Panc1 (cell line): ENCODE data around the gene GFOD2. TPM values are rescaled to one million over a fixed set of nuclear protein-coding genes. Genes with fewer than 3 reads are reported as not detected.
A peak's percentile ranks its signal among the peaks of the same experiment; 100 is the strongest.

Source experiments
- ATAC-seq: fragments of 200-7000 bp; cut with Tn5 transposase; 2 replicates; pipeline ENCODE4 v1.9.1; 2020; ENCODE audit warnings: mild to moderate bottlenecking, moderate library complexity
- BruUV-seq: library from RNA; stranded (reverse); fragments of 400-500 nt; replicated peaks from 2 replicates; lab custom pipeline; 2021; lab: Mats Ljungman, UMichigan
- CTCF ChIA-PET: fragments of 300-600 bp; sonication (Branson Sonifier 250); formaldehyde crosslinking; loops from one replicate; lab custom pipeline; 2022; ENCODE audit warnings: antibody characterized with exemption; lab: Charles Lee
- POLR2A ChIA-PET: fragments of 300-600 bp; sonication (Branson Sonifier 250); formaldehyde crosslinking; loops from one replicate; lab custom pipeline; 2022; ENCODE audit warnings: antibody characterized with exemption; lab: Charles Lee
- DNase-seq: peaks from one replicate; pipeline ENCODE4 v3.0.0-alpha.2; 2010; ENCODE audit warnings: low read depth, low spot score
- H3K27ac ChIP-seq: 2 replicates; pipeline ENCODE4 v1.5.1; 2011; ENCODE audit warnings: mild to moderate bottlenecking, low read length, inconsistent platforms
- H3K27me3 ChIP-seq: fragments of 200-500 bp; sonication (Bioruptor generic); 2 replicates; pipeline ENCODE4 v1.6.0; 2014; ENCODE audit warnings: low read length, inconsistent platforms; ENCODE audit not compliant: control insufficient read depth, insufficient read depth
- H3K36me3 ChIP-seq: fragments of 200-500 bp; sonication (Bioruptor generic); 2 replicates; pipeline ENCODE4 v1.5.1; 2014; ENCODE audit warnings: inconsistent platforms, mild to moderate bottlenecking, low read length, moderate library complexity; ENCODE audit not compliant: control insufficient read depth, insufficient read depth
- H3K4me1 ChIP-seq: 2 replicates; pipeline ENCODE4 v1.5.1; 2011; ENCODE audit warnings: inconsistent platforms, mild to moderate bottlenecking, low read length, moderate library complexity; ENCODE audit not compliant: control insufficient read depth, insufficient read depth
- H3K4me3 ChIP-seq, 2 experiments: 2 replicates each; pipeline ENCODE4 v1.5.1; 2011 to 2012; ENCODE audit warnings: low read depth in 2 of 2, low read length in 2 of 2, mild to moderate bottlenecking in 2 of 2, inconsistent platforms in 1 of 2, moderate library complexity in 1 of 2
- H3K9me3 ChIP-seq: fragments of 200-500 bp; sonication (Bioruptor generic); 2 replicates; pipeline ENCODE4 v1.5.1; 2014; ENCODE audit warnings: low read depth, mild to moderate bottlenecking, inconsistent platforms, low read length, moderate library complexity; ENCODE audit not compliant: control insufficient read depth, insufficient read depth
- CTCF ChIP-seq: fragments of 450-650 bp; IDR thresholded peaks from 2 replicates; pipeline ENCODE4 v1.5.1; 2017; ENCODE audit warnings: mild to moderate bottlenecking
- POLR2AphosphoS5 ChIP-seq: IDR thresholded peaks from 2 replicates; pipeline ENCODE4 v1.6.1; 2012; ENCODE audit warnings: mild to moderate bottlenecking, low read depth, low read length, moderate library complexity
- SIN3A ChIP-seq: IDR thresholded peaks from 2 replicates; pipeline ENCODE4 v1.6.1; 2012; ENCODE audit warnings: low read depth, mild to moderate bottlenecking, low read length, moderate library complexity, borderline replicate concordance; ENCODE audit not compliant: insufficient read depth
- TCF7L2 ChIP-seq: IDR thresholded peaks from 2 replicates; pipeline ENCODE4 v1.6.1; 2011; ENCODE audit warnings: mild to moderate bottlenecking, low read depth, low read length, inconsistent platforms
- in situ Hi-C: cut with HindIII; loops from 2 replicates; pipeline ENCODE4 v1.10.0; 2016; ENCODE audit warnings: low sequenced_read_pairs, low pct_unique_long_range_greater_than_20kb
- intact Hi-C: fragments of 100-400 bp; cut with micrococcal nuclease; formaldehyde crosslinking; loops from one replicate; pipeline ENCODE4 v1.10.0; 2022; ENCODE audit not compliant: unreplicated experiment
- total RNA-seq: library from RNA; stranded (reverse); gene quantifications from one replicate; pipeline ENCODE4 v1.2.1, GENCODE V29; 2021; ENCODE audit not compliant: unreplicated experiment
- TF ChIP-seq, protein P1 (sequence below), 2 experiments: IDR thresholded peaks; 2 replicates each; pipeline ENCODE4 v1.6.1; 2011 to 2012; ENCODE audit warnings: low read depth in 2 of 2, control low read depth in 1 of 2, low read length in 1 of 2, mild to moderate bottlenecking in 1 of 2, moderate library complexity in 1 of 2; ENCODE audit not compliant: insufficient read depth in 1 of 2

Gene GFOD2
- total RNA-seq, 1 experiment from 2014 or later = 15.1 TPM

DNA sequence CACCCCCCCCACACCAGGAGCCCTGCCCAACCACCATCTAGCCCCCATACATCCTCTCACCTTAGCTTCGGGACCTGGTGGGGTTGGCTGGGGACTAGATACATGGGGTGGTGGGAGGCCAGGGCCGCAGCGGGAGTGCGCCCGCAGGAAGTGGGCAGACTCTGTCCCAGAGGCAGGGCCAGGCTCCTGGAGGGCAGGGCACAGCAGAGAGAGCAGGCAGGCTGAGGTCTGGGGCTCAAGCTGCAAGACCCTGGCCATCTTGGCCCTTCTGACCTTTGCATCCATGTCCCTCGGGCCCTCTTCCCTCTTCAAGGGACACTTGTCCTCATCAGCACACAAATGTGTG lies 55.3 kb downstream of the GFOD2 start:
- ATAC-seq = no peak
- peaks cover 15% of the 10 kb centered on the region for H3K4me1 ChIP-seq
- ChIA-PET CTCF (no interaction called here), POLR2A (no interaction called here)
- H3K9me3 ChIP-seq = no peaks in the 10 kb centered on the region
- no peak overlapping the region for H3K27ac ChIP-seq
- intact Hi-C loops (no loop called here), in situ Hi-C loops (no loop called here)
- H3K36me3 ChIP-seq = peaks cover 2% of the 10 kb centered on the region; the same call in 1 of the 2 replicates
- no peak overlapping the region for H3K4me3 ChIP-seq
- H3K27me3 ChIP-seq = no peaks in the 10 kb centered on the region
- BruUV-seq = no TSS peak
- TF ChIP-seq TCF7L2 = no peak
- TF ChIP-seq CTCF = peak; percentile 4; the same call in 1 of the 2 replicates
- DNase-seq = no peak

GRCh38 chr16:67663151-67663876 lies 55.8 kb downstream of the GFOD2 start:
- H3K27me3 ChIP-seq = no peaks in the 10 kb centered on the region
- in situ Hi-C loops (no loop called here), intact Hi-C loops (no loop called here)
- DNase-seq = no peak
- H3K36me3 ChIP-seq = peaks cover 2% of the 10 kb centered on the region; the same call in 1 of the 2 replicates
- ChIA-PET POLR2A (no interaction called here), CTCF (interaction anchor here (0.6 kb wide), 2 partner anchors 29 to 359 kb away, joined by 4 to 15 read pairs; no protein-coding TSS in a partner anchor)
- peaks cover 16% of the 10 kb centered on the region for H3K4me1 ChIP-seq
- no TSS peak for BruUV-seq
- H3K9me3 ChIP-seq = no peaks in the 10 kb centered on the region
- ATAC-seq = no peak
- no peak overlapping the region for H3K27ac ChIP-seq
- TF ChIP-seq CTCF (peak; percentile 52; the same call in 1 of the 2 replicates), POLR2AphosphoS5 (no peak), TCF7L2 (no peak), SIN3A (no peak)
- no peak overlapping the region for H3K4me3 ChIP-seq

- Histone ChIP-seq H3K27ac (no peak overlapping the region), H3K27me3 (no peaks in the 10 kb centered on the region), H3K4me1 (peaks cover 10% of the 10 kb centered on the region), H3K9me3 (no peaks in the 10 kb centered on the region), H3K4me3 (no peak overlapping the region), H3K36me3 (peaks cover 2% of the 10 kb centered on the region; the same call in 1 of the 2 replicates)
- in situ Hi-C loops = no loop called here
- BruUV-seq = no TSS peak
- POLR2A ChIA-PET = no interaction called here
- CTCF ChIA-PET = interaction anchor here (0.6 kb wide), 2 partner anchors 28 to 358 kb away, joined by 4 to 15 read pairs; no protein-coding TSS in a partner anchor
- intact Hi-C loops = no loop called here
- TF ChIP-seq POLR2AphosphoS5 = no peak
- TF ChIP-seq, protein P1, sequence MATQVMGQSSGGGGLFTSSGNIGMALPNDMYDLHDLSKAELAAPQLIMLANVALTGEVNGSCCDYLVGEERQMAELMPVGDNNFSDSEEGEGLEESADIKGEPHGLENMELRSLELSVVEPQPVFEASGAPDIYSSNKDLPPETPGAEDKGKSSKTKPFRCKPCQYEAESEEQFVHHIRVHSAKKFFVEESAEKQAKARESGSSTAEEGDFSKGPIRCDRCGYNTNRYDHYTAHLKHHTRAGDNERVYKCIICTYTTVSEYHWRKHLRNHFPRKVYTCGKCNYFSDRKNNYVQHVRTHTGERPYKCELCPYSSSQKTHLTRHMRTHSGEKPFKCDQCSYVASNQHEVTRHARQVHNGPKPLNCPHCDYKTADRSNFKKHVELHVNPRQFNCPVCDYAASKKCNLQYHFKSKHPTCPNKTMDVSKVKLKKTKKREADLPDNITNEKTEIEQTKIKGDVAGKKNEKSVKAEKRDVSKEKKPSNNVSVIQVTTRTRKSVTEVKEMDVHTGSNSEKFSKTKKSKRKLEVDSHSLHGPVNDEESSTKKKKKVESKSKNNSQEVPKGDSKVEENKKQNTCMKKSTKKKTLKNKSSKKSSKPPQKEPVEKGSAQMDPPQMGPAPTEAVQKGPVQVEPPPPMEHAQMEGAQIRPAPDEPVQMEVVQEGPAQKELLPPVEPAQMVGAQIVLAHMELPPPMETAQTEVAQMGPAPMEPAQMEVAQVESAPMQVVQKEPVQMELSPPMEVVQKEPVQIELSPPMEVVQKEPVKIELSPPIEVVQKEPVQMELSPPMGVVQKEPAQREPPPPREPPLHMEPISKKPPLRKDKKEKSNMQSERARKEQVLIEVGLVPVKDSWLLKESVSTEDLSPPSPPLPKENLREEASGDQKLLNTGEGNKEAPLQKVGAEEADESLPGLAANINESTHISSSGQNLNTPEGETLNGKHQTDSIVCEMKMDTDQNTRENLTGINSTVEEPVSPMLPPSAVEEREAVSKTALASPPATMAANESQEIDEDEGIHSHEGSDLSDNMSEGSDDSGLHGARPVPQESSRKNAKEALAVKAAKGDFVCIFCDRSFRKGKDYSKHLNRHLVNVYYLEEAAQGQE (IDR thresholded peaks at IDR 0.05; ENCODE audit: insufficient read depth in 1 of 2, low read depth in 2 of 2, low read length in 1 of 2) = no peak
- TF ChIP-seq SIN3A = no peak
- no peak for TF ChIP-seq TCF7L2
- TF ChIP-seq CTCF = no peak
- no peak for DNase-seq
- ATAC-seq = no peak
These were observed 56.5 kb downstream of the GFOD2 start for GRCh38 chr16:67662653-67663010.
